ENCODE measurements around the gene AGPAT1.
"Not testable (repeated sequence)": the region's sequence is repeated elsewhere in the genome, so short reads cannot be mapped to it uniquely, and the experiment has no call there.

Gene AGPAT1

GRCh38 chr6:32214126-32214525, 38.2 kb upstream of the AGPAT1 start:
- Histone ChIP-seq H3K79me2 (ENCODE audit: insufficient read depth, low read length) (no peaks in the 10 kb centered on the region), H3K9ac (ENCODE audit: low read length) (no peak overlapping the region), H3K9me2 (replicated peaks; ENCODE audit: insufficient read depth, low read length) (no peaks in the 10 kb centered on the region), H3K27me3 (ENCODE audit: low read length) (no peaks in the 10 kb centered on the region), H3K4me2 (ENCODE audit: low read depth, low read length, poor library complexity, severe bottlenecking) (no peak overlapping the region), H4K20me1 (ENCODE audit: low read depth, low read length) (no peaks in the 10 kb centered on the region), H3K36me3 (ENCODE audit: low read length) (no peaks in the 10 kb centered on the region), H2AFZ (ENCODE audit: low read depth, low read length, severe bottlenecking) (no peak overlapping the region), H3F3A (ENCODE audit: insufficient read depth) (no peaks in the 10 kb centered on the region), H3K27ac (ENCODE audit: low read depth, low read length) (no peak overlapping the region), H3K4me3 (ENCODE audit: insufficient read depth, low read length, poor library complexity, severe bottlenecking) (no peak overlapping the region), H3K9me3 (ENCODE audit: insufficient read depth, low read length) (no peaks in the 10 kb centered on the region)
- TF ChIP-seq EZH2phosphoT487 (conservative IDR thresholded peaks at IDR 0.05; ENCODE audit: low read length) (no peak), CTCF (IDR thresholded peaks at IDR 0.05; ENCODE audit: insufficient read depth, low read length, poor library complexity, severe bottlenecking) (no peak)

GRCh38 chr6:32213649-32214048, 37.8 kb upstream of the AGPAT1 start:
- no peaks in the 10 kb centered on the region for H3K27me3 ChIP-seq (ENCODE audit: low read length)
- no peaks in the 10 kb centered on the region for H3K79me2 ChIP-seq (ENCODE audit: insufficient read depth, low read length)
- H3K36me3 ChIP-seq (ENCODE audit: low read length), result no peaks in the 10 kb centered on the region
- H3K27ac ChIP-seq (ENCODE audit: low read depth, low read length), result no peak overlapping the region
- no peaks in the 10 kb centered on the region for H3K9me2 ChIP-seq (replicated peaks; ENCODE audit: insufficient read depth, low read length)
- no peak overlapping the region for H3K9ac ChIP-seq (ENCODE audit: low read length)
- H2AFZ ChIP-seq (ENCODE audit: low read depth, low read length, severe bottlenecking), result no peak overlapping the region
- TF ChIP-seq EZH2phosphoT487 (conservative IDR thresholded peaks at IDR 0.05; ENCODE audit: low read length), result no peak
- no peak for TF ChIP-seq CTCF (IDR thresholded peaks at IDR 0.05; ENCODE audit: insufficient read depth, low read length, poor library complexity, severe bottlenecking)
- H4K20me1 ChIP-seq (ENCODE audit: low read depth, low read length), result no peaks in the 10 kb centered on the region
- H3K4me2 ChIP-seq (ENCODE audit: low read depth, low read length, poor library complexity, severe bottlenecking), result no peak overlapping the region
- H3K4me3 ChIP-seq (ENCODE audit: insufficient read depth, low read length, poor library complexity, severe bottlenecking), result no peak overlapping the region
- no peaks in the 10 kb centered on the region for H3F3A ChIP-seq (ENCODE audit: insufficient read depth)
- H3K9me3 ChIP-seq (ENCODE audit: insufficient read depth, low read length), result no peaks in the 10 kb centered on the region

- Histone ChIP-seq H3F3A (ENCODE audit: insufficient read depth) (no peaks in the 10 kb centered on the region), H3K9me2 (replicated peaks; ENCODE audit: insufficient read depth, low read length) (no peaks in the 10 kb centered on the region), H4K20me1 (ENCODE audit: low read depth, low read length) (no peaks in the 10 kb centered on the region), H3K9me3 (ENCODE audit: insufficient read depth, low read length) (no peaks in the 10 kb centered on the region), H3K9ac (ENCODE audit: low read length) (no peak overlapping the region), H3K27ac (ENCODE audit: low read depth, low read length) (no peak overlapping the region), H3K4me2 (ENCODE audit: low read depth, low read length, poor library complexity, severe bottlenecking) (no peak overlapping the region), H2AFZ (ENCODE audit: low read depth, low read length, severe bottlenecking) (no peak overlapping the region), H3K27me3 (ENCODE audit: low read length) (no peaks in the 10 kb centered on the region), H3K4me3 (ENCODE audit: insufficient read depth, low read length, poor library complexity, severe bottlenecking) (no peak overlapping the region), H3K79me2 (ENCODE audit: insufficient read depth, low read length) (no peaks in the 10 kb centered on the region), H3K36me3 (ENCODE audit: low read length) (no peaks in the 10 kb centered on the region)
- TF ChIP-seq EZH2phosphoT487 (conservative IDR thresholded peaks at IDR 0.05; ENCODE audit: low read length) (no peak), CTCF (IDR thresholded peaks at IDR 0.05; ENCODE audit: insufficient read depth, low read length, poor library complexity, severe bottlenecking) (no peak)
Observed at GRCh38 chr6:32212076-32212760, 36.3 kb upstream of the AGPAT1 start.

- not testable (repeated sequence) for H3K9me2 ChIP-seq (replicated peaks; ENCODE audit: insufficient read depth, low read length); H3K4me3 ChIP-seq (ENCODE audit: insufficient read depth, low read length, poor library complexity, severe bottlenecking); H3K4me2 ChIP-seq (ENCODE audit: low read depth, low read length, poor library complexity, severe bottlenecking); H3K27me3 ChIP-seq (ENCODE audit: low read length); H3K9me3 ChIP-seq (ENCODE audit: insufficient read depth, low read length); H3K27ac ChIP-seq (ENCODE audit: low read depth, low read length); H4K20me1 ChIP-seq (ENCODE audit: low read depth, low read length); H3K36me3 ChIP-seq (ENCODE audit: low read length); H2AFZ ChIP-seq (ENCODE audit: low read depth, low read length, severe bottlenecking); H3K79me2 ChIP-seq (ENCODE audit: insufficient read depth, low read length); H3F3A ChIP-seq (ENCODE audit: insufficient read depth); H3K9ac ChIP-seq (ENCODE audit: low read length)
Observed at GRCh38 chr6:32211432-32211831, 35.5 kb upstream of the AGPAT1 start.
